AG04449 (cell line): ENCODE data around the gene CABLES1.

Source experiments
- CTCF ChIA-PET: fragments of 350-600 bp; formaldehyde crosslinking; extraction: SDS; loops from one replicate; lab custom pipeline; 2021; ENCODE audit warnings: antibody characterized with exemption; lab: Yijun Ruan, JAX
- POLR2A ChIA-PET: fragments of 400-600, 350-600 bp; formaldehyde crosslinking; extraction: SDS; loops from one replicate; lab custom pipeline; 2020; ENCODE audit warnings: antibody characterized with exemption, inconsistent platforms; lab: Yijun Ruan, JAX
- DNase-seq: peaks from one replicate; pipeline ENCODE4 v3.0.0-alpha.2; 2010; ENCODE audit warnings: low read depth, low spot score
- H3K4me3 ChIP-seq: 2 replicates; pipeline ENCODE4 v1.5.1; 2011; ENCODE audit warnings: low read depth, mild to moderate bottlenecking, control low read depth, low read length
- CTCF ChIP-seq: IDR thresholded peaks from one replicate; pipeline ENCODE4 v1.5.1; 2011; ENCODE audit warnings: mild to moderate bottlenecking, moderate library complexity, low read length, control low read depth, inconsistent platforms; ENCODE audit not compliant: insufficient read depth; ENCODE audit errors: missing control alignments

Gene CABLES1

DNA sequence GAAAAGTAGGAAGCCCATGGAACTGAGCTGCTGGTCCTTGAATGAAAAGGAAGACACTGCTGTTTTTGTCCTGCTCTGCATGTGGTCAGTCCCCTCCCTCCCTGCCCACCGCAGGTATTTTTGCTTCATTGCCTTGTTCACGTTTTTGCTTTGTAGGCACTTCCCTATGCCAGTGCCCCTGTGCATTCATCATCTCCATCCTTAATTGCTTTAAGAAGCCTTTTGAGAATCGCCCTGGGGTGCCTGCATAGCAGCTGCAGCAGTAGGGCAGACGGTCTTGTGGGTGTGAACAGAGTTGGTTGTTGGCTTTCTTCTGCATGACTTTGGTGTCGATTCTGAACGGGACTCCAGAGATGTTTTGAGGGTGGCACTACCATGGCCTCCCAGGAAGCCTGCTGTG, 97.0 kb downstream of the CABLES1 start:
- no peak for DNase-seq
- ChIA-PET CTCF (interaction anchor here (1.0 kb wide), 2 partner anchors 28 to 130 kb away, joined by 3 to 4 read pairs; no protein-coding TSS in a partner anchor), POLR2A (no interaction called here)
- no peak overlapping the region for H3K4me3 ChIP-seq
- TF ChIP-seq CTCF = no peak

DNA sequence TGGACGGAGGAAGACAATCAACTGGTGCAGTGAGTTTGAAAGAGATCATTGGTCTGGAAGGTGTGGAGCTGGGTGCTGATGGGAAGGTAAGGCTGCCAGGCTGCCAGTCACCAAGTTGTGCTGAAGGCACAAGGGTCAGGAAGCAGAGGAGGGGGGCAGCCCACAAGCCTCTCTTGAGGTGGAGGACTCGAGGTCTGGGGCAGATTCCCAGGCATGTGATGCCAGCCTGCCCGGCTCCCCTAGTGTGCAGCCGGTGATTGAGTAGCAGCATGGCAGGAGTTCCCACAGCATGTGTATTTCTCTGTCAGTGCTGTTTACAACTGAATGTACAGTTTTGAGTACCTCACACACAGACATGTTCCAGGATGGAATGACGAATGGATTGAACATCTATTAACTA, 99.3 kb downstream of the CABLES1 start:
- H3K4me3 ChIP-seq = no peak overlapping the region
- no peak for DNase-seq
- ChIA-PET CTCF (no interaction called here), POLR2A (no interaction called here)
- TF ChIP-seq CTCF = no peak

DNA sequence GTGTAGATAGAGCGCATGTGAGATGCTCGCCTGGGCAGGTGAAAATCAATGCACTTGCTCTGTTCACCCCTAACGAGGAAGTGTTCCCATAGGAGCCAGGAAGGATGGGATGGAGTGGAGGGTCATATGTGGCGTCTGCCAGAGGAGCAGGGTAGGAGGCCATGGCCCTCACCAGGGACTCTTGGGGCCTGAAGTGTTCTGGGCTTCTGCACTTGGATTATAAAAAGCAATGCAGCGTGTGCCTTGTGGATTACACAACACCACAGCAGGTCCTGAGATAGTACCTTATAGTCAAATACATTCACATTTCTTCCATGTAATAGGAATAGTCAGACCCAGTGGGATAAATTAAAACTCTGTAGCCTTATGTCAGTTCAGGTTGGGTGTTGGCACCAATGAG, 100.1 kb downstream of the CABLES1 start:
- no peak overlapping the region for H3K4me3 ChIP-seq
- DNase-seq = no peak
- no peak for TF ChIP-seq CTCF
- ChIA-PET POLR2A (no interaction called here), CTCF (interaction anchor here (1.1 kb wide), 1 partner anchor 10 kb away, joined by 3 read pairs; no protein-coding TSS in a partner anchor)

DNA sequence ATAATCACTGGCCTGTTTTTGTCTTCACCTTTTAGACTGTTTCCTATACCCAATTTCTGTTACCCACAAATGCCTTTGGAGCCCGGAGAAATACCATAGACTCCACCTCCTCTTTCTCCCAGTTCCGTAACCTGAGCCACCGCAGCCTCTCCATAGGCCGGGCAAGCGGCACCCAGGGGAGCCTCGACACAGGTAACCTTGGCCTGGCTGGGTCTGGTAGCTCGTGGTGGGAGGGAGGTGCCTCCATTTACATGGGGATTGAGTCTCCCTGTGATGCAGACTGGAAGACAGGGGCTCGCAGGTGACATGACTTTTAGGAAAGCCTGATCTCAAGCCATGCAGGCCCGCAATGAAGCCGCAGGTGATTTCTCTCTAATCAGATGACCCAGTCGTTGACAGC, 100.6 kb downstream of the CABLES1 start:
- no peak for TF ChIP-seq CTCF
- H3K4me3 ChIP-seq = no peak overlapping the region
- POLR2A ChIA-PET = no interaction called here
- CTCF ChIA-PET = interaction anchor here (1.1 to 1.5 kb wide), 2 partner anchors 10 to 36 kb away, joined by 3 read pairs; no protein-coding TSS in a partner anchor
- no peak for DNase-seq

GRCh38 chr18:23236876-23237468, 101.7 kb downstream of the CABLES1 start:
- H3K4me3 ChIP-seq = no peak overlapping the region
- ChIA-PET CTCF (interaction anchor here (1.1 to 1.5 kb wide), 4 partner anchors 9 to 121 kb away, joined by 3 to 4 read pairs (median 4); no protein-coding TSS in a partner anchor), POLR2A (no interaction called here)
- DNase-seq = no peak
- no peak for TF ChIP-seq CTCF

- CTCF ChIA-PET = interaction anchor here (1.1 to 1.5 kb wide), 4 partner anchors 10 to 121 kb away, joined by 3 to 4 read pairs (median 4); no protein-coding TSS in a partner anchor
- H3K4me3 ChIP-seq = no peak overlapping the region
- DNase-seq = no peak
- peak; percentile 9 for TF ChIP-seq CTCF
- POLR2A ChIA-PET = no interaction called here
Observed at GRCh38 chr18:23237524-23238151, 102.4 kb downstream of the CABLES1 start.
